OCI-LY1 (cell line): ENCODE measurements around the gene IGF2R.

Source experiments
- CTCF ChIP-seq: fragments of 200-600 bp; sonication (generic), shearing (Covaris generic); IDR thresholded peaks from 2 replicates; pipeline ENCODE4 v1.5.1; 2017; ENCODE audit warnings: mild to moderate bottlenecking, antibody characterized with exemption, low read length, moderate library complexity, mixed read lengths
- EZH2 ChIP-seq: fragments of 200-600 bp; sonication (generic), shearing (Covaris generic); IDR thresholded peaks from 2 replicates; pipeline ENCODE4 v1.8.0; 2017; ENCODE audit warnings: borderline replicate concordance, mixed run types, mild to moderate bottlenecking, antibody characterized with exemption, low read length, moderate library complexity, mixed read lengths

DNA sequence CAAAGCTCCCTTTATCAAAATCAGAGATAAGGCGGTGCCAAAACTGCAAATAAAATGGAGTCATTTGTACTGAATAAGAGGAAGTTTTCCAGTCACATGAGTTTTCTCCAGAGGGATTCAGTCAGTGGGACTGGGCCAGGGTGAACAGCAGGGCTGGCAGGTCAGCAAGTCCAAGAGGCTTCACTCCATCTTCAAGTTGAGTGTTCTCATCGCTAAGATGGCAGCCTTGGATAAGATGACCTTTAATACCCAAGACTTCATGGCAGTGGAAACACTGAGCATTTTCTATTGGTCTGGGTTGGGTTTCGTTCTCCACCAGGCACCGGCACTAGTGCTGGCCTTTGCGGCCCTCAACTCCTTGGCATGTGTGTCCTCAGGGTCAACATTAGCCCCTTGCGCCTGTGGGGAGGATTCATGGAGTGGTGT, 29.3 kb upstream of the IGF2R start:
- TF ChIP-seq CTCF (no peak), EZH2 (no peak)
